Panc1 (cell line): ENCODE data around the gene POLR3GL. TPM values are rescaled to one million over a fixed set of nuclear protein-coding genes. Genes with fewer than 3 reads are reported as not detected.

Experiments
- ATAC-seq: fragments of 200-7000 bp; cut with Tn5 transposase; 2 replicates; pipeline ENCODE4 v1.9.1; 2020; ENCODE audit warnings: mild to moderate bottlenecking, moderate library complexity
- BruUV-seq: library from RNA; stranded (reverse); fragments of 400-500 nt; replicated peaks from 2 replicates; lab custom pipeline; 2021; lab: Mats Ljungman, UMichigan
- CTCF ChIA-PET: fragments of 300-600 bp; sonication (Branson Sonifier 250); formaldehyde crosslinking; loops from one replicate; lab custom pipeline; 2022; ENCODE audit warnings: antibody characterized with exemption; lab: Charles Lee
- POLR2A ChIA-PET: fragments of 300-600 bp; sonication (Branson Sonifier 250); formaldehyde crosslinking; loops from one replicate; lab custom pipeline; 2022; ENCODE audit warnings: antibody characterized with exemption; lab: Charles Lee
- DNase-seq: peaks from one replicate; pipeline ENCODE4 v3.0.0-alpha.2; 2010; ENCODE audit warnings: low read depth, low spot score
- H3K27ac ChIP-seq: 2 replicates; pipeline ENCODE4 v1.5.1; 2011; ENCODE audit warnings: mild to moderate bottlenecking, low read length, inconsistent platforms
- H3K27me3 ChIP-seq: fragments of 200-500 bp; sonication (Bioruptor generic); 2 replicates; pipeline ENCODE4 v1.6.0; 2014; ENCODE audit warnings: low read length, inconsistent platforms; ENCODE audit not compliant: control insufficient read depth, insufficient read depth
- H3K36me3 ChIP-seq: fragments of 200-500 bp; sonication (Bioruptor generic); 2 replicates; pipeline ENCODE4 v1.5.1; 2014; ENCODE audit warnings: inconsistent platforms, mild to moderate bottlenecking, low read length, moderate library complexity; ENCODE audit not compliant: control insufficient read depth, insufficient read depth
- H3K4me1 ChIP-seq: 2 replicates; pipeline ENCODE4 v1.5.1; 2011; ENCODE audit warnings: inconsistent platforms, mild to moderate bottlenecking, low read length, moderate library complexity; ENCODE audit not compliant: control insufficient read depth, insufficient read depth
- H3K4me3 ChIP-seq, 2 experiments: 2 replicates each; pipeline ENCODE4 v1.5.1; 2011 to 2012; ENCODE audit warnings: low read depth in 2 of 2, low read length in 2 of 2, mild to moderate bottlenecking in 2 of 2, inconsistent platforms in 1 of 2, moderate library complexity in 1 of 2
- H3K9me3 ChIP-seq: fragments of 200-500 bp; sonication (Bioruptor generic); 2 replicates; pipeline ENCODE4 v1.5.1; 2014; ENCODE audit warnings: low read depth, mild to moderate bottlenecking, inconsistent platforms, low read length, moderate library complexity; ENCODE audit not compliant: control insufficient read depth, insufficient read depth
- CTCF ChIP-seq: fragments of 450-650 bp; IDR thresholded peaks from 2 replicates; pipeline ENCODE4 v1.5.1; 2017; ENCODE audit warnings: mild to moderate bottlenecking
- POLR2AphosphoS5 ChIP-seq: IDR thresholded peaks from 2 replicates; pipeline ENCODE4 v1.6.1; 2012; ENCODE audit warnings: mild to moderate bottlenecking, low read depth, low read length, moderate library complexity
- REST ChIP-seq, 2 experiments: IDR thresholded peaks; 2 replicates each; pipeline ENCODE4 v1.6.1; 2011 to 2012; ENCODE audit warnings: low read depth in 2 of 2, control low read depth in 1 of 2, low read length in 1 of 2, mild to moderate bottlenecking in 1 of 2, moderate library complexity in 1 of 2; ENCODE audit not compliant: insufficient read depth in 1 of 2
- SIN3A ChIP-seq: IDR thresholded peaks from 2 replicates; pipeline ENCODE4 v1.6.1; 2012; ENCODE audit warnings: low read depth, mild to moderate bottlenecking, low read length, moderate library complexity, borderline replicate concordance; ENCODE audit not compliant: insufficient read depth
- TCF7L2 ChIP-seq: IDR thresholded peaks from 2 replicates; pipeline ENCODE4 v1.6.1; 2011; ENCODE audit warnings: mild to moderate bottlenecking, low read depth, low read length, inconsistent platforms
- in situ Hi-C: cut with HindIII; loops from 2 replicates; pipeline ENCODE4 v1.10.0; 2016; ENCODE audit warnings: low sequenced_read_pairs, low pct_unique_long_range_greater_than_20kb
- intact Hi-C: fragments of 100-400 bp; cut with micrococcal nuclease; formaldehyde crosslinking; loops from one replicate; pipeline ENCODE4 v1.10.0; 2022; ENCODE audit not compliant: unreplicated experiment
- total RNA-seq: library from RNA; stranded (reverse); gene quantifications from one replicate; pipeline ENCODE4 v1.2.1, GENCODE V29; 2021; ENCODE audit not compliant: unreplicated experiment

The POLR3GL gene
- total RNA-seq, 1 experiment from 2014 or later = 14.9 TPM

GRCh38 chr1:145985129-145985501 lies 20.6 kb downstream of the POLR3GL start:
- Histone ChIP-seq H3K36me3 (no peaks in the 10 kb centered on the region), H3K9me3 (no peaks in the 10 kb centered on the region), H3K4me1 (no peaks in the 10 kb centered on the region), H3K27ac (no peak overlapping the region; the same call in 1 of the 2 replicates), H3K27me3 (no peaks in the 10 kb centered on the region), H3K4me3 (no peak overlapping the region)
- CTCF ChIA-PET = no interaction called here
- POLR2A ChIA-PET = no interaction called here
- ATAC-seq (no peak), DNase-seq (no peak)
- TF ChIP-seq REST (IDR thresholded peaks at IDR 0.05; ENCODE audit: insufficient read depth in 1 of 2, low read depth in 2 of 2, low read length in 1 of 2) (no peak), TCF7L2 (no peak), CTCF (no peak), POLR2AphosphoS5 (no peak), SIN3A (no peak)
- intact Hi-C loops = no loop called here
- in situ Hi-C loops = no loop called here
- no TSS peak for BruUV-seq

DNA sequence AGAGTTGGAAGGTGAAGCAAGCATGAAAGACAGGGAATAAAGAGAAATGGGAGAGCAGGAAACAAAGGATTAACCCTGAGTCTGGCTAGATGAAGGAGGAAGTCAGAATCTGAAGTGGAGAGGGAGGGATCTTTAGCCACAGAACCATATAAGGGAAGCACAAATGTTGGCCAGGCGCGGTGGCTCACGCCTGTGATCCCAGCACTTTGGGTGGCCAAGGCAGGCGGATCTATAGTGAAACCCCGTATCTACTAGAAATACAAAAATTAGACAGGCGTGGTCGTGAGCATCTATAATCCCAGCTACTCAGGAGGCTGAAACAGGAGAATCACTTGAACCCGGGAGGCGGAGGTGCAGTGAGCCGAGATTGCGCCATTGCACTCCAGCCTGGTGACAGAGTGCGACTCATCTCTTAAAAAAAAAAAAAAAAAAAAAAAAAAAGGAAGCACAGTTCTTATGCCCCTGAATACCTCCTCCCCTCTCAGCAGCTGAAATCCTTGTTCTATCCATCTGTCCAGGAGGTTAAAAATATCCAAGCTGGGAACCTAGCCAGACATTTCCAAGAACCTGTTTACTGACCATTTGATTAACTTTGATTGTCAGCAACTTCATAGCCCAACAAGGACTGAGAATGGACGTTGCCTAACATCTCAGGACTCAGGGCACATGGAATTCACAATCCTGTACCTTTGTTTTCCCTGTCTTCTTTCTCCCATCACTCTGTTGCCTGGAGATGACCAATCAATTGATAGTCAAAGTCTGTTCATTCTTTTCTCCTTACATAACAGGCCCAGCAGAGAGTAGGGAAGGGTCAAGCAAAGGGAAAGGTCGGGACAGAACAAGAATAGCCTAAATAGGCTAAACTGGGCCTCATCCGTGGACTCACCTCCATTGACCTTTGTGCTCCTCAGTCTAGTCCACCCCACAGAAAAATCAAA lies 21.3 kb downstream of the POLR3GL start:
- ATAC-seq = no peak
- no peaks in the 10 kb centered on the region for H3K9me3 ChIP-seq
- intact Hi-C loops (no loop called here), in situ Hi-C loops (no loop called here)
- TF ChIP-seq TCF7L2 (no peak), SIN3A (no peak), POLR2AphosphoS5 (no peak), CTCF (no peak), REST (IDR thresholded peaks at IDR 0.05; ENCODE audit: insufficient read depth in 1 of 2, low read depth in 2 of 2, low read length in 1 of 2) (no peak)
- H3K27ac ChIP-seq = no peak overlapping the region; the same call in 1 of the 2 replicates
- ChIA-PET POLR2A (interaction anchor here (0.6 to 0.7 kb wide), 2 partner anchors 41 to 59 kb away, joined by 3 to 7 read pairs; no protein-coding TSS in a partner anchor), CTCF (no interaction called here)
- no peaks in the 10 kb centered on the region for H3K4me1 ChIP-seq
- BruUV-seq = no TSS peak
- no peaks in the 10 kb centered on the region for H3K36me3 ChIP-seq
- H3K27me3 ChIP-seq = no peaks in the 10 kb centered on the region
- H3K4me3 ChIP-seq = no peak overlapping the region
- no peak for DNase-seq
